ENCODE data around the gene RUNX1.
A peak's percentile ranks its signal among the peaks of the same experiment; 100 is the strongest.

Gene RUNX1

DNA sequence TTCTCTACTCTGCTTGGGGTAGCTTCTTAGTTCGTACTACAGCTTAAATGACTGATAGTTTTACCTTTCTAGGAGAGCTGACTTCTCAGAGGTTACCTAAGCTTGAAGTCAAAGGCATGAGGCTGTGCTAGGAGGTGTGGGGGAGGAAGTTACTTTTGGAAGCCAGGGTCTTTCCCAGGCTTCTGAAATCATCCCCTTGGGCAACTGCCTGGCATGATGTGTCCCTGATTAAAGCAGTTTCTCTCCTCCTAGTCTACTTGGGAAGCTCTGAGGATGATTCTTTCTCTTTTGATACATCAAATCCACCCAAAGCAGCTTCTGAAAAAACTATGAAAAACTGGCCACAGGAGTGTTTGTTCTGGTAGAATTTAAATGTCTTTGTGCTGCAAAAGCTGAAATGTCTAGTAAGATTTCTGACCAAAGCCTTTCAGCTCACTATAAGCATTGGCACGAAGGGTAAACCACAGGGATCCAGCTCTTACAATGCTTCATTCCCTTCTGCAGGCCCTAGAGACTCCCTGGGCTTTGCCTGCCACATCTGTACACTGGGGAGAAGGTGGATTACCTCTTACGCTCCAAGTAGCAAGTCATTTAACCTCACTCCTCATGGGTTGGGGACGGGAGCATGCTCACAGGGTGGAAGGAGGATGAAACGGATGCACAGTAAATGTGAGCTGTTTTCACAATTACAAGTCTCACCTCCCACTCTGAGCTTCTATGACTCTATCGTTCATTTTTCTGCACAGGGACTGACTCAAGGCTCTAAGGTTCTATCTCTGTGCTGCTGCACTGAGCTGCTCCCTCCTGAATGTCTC, 59.6 kb downstream of the RUNX1 start:
- DNase-seq = peak in 1 of 2 donors; percentile 76

DNA sequence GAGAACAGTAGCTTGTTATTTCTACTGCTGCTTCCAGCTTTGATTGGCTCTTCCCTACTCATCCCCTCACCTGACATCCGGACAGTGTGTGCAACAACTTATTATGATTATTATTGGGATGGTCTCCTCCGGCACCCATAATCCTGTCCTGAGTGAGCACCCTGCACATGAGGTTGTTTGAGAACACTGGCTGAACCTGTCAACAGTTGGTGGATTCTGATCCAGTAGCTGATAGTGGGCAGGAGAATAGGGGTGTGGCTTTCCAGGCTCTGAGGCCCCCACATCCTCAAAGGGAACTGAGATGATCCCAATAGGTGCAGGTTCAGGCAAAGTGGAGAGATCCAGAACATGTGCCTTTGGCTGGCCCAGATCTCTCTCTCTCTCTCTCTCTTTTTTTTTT, 60.5 kb downstream of the RUNX1 start:
- no peak for DNase-seq

DNA sequence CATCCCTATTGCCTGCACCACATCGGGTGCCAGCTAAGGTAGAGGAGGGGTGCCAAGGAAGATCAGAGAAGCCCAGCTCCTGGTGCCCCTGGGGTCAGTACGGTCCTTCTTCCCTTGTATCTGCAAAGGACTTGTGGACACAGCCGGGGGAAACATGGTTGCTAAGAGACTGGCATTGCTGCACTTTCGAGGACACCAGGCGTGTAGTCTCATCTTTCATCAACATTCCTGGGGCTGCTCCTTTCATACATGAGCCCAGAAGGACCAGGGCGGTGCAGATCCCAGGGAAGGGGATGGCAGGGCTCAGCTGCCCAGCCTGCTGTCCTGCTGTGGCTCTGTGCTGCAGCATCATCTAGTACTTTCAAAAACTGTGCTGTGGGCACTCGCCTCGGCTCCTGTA, 61.0 kb downstream of the RUNX1 start:
- no peak for DNase-seq

DNA sequence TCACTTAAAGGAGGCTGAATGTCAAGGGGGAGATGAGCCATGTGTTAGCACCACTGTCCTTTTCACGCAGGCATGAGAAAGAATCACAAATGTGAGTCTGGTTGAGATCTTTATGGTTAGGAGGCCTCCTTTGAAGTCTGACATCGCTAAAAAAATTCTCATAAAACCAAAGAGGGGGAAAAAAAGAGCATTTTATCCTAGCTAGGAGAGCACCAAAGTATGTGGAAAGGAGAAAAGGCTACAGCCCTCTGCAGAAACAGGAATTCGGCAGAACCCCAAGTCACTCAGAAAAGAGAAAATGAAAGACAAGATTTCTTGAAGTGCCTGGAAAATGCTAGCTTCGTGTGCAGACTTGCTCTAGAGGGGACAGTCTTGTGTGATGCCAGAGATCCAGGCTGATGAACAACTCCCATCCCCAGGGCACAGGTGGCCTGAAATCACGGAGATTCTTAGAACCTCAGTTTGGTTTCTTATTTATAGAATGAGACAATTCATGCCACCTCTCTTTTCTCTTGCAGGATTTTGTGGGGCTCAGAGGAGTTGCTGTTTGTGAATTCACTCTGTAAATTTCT, 61.5 kb downstream of the RUNX1 start:
- DNase-seq = no peak

DNA sequence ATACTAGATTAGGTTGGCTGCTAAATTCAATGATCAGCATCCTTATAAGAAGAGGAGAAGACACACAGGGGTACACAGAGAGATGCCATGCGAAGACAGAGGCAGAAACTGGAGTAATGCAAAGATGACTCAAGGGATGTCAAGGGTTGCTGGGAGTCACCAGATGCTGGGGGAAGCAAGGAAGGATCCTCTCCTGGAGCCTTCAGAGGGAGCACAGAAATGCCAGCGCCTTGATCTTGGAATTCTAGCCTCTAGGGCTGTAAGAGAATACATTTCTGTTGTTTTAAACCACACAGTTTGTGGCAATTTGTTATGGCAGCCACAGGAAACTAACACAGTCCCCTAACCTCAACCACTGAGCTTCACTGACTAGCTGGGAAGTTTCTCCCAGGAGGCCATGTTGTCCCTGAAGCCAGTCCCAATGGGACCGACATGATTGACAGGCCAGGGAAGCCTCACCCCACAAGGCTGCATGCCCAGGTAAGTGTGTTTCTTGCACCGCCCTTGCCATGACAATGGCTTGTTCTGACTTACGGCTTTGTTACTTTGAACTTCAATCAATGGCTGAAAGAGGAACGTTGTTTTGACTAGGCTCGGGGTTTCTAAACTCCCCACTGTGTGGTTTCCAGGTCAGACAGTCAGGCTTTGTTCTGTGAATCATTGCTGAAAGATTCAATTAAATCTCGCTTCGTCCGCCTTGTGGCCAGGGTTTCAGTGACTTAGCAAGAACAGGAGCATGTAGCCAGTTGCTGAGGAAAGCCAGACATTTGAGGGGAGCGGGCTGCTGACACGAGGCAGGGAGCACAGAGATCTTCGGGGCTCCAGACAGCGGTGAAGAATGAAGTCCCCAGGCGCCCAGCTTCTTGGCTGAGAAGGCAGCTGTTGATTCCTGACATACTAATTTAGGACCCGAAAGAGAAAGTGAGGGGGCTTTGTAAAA, 62.3 kb downstream of the RUNX1 start:
- no peak for DNase-seq

DNA sequence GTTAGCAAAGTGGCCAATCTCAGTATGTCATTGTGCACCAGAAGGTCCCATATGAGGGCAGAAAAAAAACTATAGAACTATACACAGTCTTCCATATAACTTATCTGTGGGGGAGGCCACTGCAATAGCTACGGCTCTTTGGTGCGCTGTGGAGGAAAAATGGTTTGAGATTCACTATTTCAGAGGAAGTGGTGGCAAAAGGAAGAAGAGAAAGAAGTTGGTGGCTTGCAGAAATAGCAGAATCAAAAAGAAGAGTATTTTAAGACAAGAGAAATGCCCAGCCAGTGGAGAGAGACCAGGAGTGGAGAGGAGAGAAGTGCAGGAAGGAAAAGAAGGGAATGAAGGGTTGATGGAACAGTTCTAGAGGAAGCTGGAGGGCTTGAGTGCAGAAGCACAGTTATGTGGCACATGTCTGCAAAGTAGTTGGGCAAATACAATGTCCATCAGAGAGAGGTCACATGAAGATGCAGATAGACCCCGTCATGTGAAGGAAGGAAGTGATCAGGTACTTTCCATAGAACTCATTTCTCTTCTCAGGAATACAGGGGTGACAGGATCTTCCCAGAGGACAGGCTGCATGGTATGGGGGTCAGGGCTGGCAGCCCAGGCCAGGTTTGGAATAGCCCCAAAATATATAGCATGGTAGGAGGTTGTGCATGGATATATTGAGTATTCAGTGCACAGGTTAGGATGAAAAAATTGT, 64.6 kb downstream of the RUNX1 start:
- DNase-seq = peak in 1 of 2 donors; percentile 58

DNA sequence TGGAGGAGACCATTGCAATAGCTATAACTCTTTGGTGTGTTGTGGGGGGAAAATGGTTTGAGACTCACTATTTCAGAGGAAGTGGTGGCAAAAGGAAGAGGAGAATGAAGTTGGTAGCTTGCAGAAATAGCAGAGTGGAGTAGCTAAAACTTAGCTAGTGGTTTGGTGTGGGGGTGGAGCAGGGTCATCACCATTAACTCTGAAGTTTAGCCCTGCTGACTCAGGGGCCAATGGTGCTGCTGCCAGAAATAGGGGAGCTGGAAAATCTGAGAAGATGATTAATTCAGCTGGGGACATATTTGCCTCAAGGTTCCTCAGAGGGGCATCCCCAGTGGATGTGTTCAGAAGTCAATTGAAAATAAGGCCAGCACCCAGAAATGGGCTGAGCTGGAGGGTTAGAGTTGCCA, 65.4 kb downstream of the RUNX1 start:
- peak; percentile 71 to 91 for DNase-seq

DNA sequence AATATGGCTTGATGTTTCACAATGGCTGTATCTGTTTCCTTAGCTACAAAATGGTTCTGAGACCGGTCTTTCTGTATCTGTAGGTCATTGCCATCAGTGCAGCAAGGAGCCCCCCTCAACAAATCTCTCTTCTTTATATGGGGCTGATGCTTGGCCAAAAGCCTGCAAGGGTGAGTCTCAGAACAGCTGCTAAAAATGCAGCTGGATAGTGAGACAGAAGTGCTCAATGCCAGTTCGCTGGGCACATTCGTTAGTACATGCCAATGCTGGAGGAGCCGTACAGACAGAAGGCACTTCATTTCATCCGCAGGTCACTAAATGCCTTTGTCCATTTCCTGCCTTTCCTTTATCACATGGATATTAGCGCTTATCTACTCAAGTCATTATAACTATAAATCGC, 67.3 kb downstream of the RUNX1 start:
- no peak for DNase-seq

DNA sequence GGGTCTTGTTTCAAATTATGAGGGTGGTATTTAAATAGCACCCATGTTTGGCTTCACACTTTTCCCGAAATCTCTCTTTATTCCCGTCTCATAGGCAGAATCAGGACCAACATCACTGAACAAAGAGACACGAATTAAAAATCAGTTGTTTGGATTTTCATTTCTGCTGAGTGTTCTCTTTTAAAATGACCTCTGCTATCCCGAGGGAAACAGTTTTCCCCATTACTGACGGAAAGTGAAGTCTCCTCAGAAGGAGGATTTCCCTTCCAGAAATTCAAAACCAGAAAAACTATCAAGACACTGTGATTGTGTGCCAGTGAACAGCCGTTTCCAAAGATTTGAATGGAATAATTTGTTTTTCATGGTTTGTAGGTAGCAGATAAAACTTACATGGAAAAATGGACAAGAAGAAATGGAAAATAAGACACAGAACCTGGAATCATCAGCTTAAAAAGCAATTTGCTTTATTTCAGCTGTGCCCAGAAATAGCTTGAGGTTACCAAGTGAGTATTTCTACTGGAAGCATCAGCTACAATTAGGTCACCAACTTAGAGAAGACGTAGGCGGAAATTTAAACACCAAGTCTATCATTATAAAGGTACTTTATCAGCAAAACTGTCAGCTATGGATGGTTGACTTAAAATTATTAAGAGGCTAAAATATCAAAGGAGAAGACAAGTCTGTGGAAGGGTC, 68.5 kb downstream of the RUNX1 start:
- no peak for DNase-seq

DNA sequence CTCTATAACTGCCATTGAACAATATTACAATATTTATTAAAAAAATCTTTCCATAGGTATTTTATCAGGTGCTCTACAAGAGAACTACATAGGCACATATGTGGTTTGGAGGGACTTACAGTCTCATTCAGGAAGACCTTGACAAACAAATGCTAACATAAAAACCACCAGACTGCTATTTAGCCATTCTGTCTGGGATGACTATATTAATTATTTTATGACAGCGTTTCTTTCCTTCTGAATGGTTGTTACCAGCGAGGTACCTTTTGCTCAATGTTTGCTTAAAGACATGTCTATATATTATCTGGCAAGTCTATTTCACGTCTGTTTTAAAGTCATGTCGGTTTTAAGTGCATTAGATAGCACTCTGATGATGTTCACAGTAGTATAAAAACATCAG, 69.7 kb downstream of the RUNX1 start:
- no peak for DNase-seq

DNA sequence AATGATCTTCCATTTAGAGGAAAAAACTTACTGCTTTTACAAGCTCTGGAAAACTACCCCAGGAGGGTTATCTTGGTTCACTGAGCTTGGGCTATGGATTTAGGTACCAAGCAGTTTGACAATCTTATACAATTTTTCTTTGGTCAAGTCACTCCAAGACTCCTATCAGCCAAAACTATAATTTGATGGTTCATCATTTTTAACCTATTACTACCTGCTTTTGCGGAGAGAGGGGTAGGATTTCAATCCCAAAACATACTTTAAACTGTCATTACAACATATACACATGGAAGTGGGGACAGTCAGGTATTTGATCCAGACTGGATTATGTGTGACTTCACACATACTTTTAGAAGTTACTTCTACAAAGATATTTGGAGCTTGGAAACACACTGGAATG, 71.8 kb downstream of the RUNX1 start:
- DNase-seq = no peak

DNA sequence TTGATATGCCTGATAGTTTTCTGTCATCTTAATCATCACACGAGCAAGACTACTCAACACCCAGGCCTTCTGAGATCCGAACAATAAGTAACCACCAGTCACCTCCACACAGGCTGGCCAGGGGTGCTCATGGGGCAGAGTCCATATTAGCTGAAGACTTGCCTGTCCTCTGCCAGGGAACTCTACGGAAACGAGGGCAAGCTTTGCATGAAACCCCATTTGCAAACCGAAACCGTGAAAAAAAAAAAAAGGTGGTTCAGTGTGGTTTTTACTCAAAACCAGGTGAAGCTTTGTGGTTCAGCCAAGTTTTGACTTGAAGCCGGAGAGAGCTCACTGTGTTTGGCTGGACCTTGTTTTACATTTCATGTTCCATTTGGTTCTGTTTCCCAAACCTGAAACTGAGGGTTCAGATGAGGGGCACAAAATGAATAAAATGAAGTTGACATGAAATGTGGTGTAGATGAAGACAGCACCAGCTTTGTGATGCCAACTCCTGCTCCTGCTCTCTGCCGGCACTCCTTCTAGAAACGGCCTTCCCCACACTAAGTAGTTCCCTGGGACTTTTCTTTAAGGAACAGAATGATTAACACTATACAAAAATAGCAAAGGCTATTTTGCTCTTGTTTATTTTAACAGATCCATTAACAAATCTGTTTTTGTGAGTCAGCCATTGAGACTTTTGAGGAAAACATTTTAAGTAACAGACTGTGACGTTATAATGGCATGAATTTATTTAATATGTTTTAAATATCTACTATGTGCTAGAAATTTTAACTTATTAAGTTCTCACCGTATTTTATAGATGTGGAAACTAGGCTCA, 74.7 kb downstream of the RUNX1 start:
- no peak for DNase-seq

DNA sequence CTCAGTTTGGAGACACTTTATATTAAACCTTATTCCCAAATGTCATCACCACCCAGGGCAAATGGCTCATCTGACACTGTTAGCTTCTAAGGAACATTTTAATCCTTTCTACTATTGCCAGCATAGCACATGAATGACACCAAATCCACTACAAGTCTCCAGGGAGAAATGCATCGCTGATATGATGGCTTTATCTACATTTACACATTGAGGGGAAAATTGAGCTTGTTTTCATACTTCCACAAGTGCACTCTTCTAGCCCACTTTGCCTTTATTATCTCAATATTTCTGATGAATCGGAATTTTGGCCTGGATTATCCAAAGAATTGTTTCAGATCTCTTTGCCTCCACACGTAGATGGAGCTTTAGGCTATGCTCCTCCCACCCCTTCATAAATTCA, 75.4 kb downstream of the RUNX1 start:
- DNase-seq = no peak

DNA sequence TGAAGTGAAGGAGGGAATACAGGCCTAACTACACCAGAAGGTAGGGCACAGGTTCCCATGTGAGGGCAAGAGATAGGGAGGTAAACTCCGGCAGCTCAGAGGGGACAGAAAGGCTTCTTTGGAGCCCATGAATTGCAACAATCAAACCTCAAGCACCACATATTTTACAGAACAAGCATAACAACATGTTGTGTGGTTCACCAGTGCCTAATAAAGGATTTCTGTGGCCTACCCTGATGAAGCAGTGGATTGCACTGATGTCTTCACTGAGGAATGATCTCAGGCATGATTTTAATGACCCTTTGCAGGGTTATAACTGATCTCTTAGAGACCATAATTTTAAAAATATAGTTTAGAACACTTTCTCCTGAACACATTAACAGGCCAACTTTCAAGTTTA, 77.4 kb downstream of the RUNX1 start:
- no peak for DNase-seq

DNA sequence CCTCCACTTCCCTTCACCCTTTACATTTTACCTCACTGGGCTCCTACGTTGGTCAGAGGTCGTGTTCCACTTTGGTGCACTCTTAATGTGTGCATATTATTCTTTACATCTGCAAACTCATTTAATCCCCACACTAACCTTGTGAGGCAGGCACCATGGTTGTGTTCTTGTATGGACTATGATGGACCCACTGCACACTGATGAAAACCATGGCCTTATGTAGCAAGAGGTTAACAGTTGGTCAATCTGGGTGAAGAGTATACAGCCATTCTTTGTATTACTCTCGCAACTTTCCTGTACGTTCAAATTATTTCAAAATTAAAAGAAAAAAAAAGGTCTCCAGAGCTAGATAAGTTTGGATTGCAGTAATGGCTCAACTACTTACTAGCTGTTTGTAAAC, 78.5 kb downstream of the RUNX1 start:
- no peak for DNase-seq

DNA sequence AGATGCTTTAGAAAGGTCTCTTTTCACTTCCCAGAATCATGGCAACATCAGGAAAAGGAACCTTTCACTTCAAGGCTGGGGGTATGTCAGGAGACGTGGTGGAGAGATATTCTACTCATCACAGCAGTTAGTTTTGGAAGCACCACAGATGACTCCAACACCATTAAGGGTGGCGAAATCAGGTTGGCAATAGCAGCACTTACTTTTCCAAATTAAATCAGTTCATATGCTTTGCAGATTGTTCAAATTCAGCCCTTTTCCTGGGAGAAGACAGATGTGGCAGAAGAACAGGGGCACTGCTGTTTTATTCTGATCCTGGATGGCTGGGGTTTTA, 79.0 kb downstream of the RUNX1 start:
- no peak for DNase-seq

DNA sequence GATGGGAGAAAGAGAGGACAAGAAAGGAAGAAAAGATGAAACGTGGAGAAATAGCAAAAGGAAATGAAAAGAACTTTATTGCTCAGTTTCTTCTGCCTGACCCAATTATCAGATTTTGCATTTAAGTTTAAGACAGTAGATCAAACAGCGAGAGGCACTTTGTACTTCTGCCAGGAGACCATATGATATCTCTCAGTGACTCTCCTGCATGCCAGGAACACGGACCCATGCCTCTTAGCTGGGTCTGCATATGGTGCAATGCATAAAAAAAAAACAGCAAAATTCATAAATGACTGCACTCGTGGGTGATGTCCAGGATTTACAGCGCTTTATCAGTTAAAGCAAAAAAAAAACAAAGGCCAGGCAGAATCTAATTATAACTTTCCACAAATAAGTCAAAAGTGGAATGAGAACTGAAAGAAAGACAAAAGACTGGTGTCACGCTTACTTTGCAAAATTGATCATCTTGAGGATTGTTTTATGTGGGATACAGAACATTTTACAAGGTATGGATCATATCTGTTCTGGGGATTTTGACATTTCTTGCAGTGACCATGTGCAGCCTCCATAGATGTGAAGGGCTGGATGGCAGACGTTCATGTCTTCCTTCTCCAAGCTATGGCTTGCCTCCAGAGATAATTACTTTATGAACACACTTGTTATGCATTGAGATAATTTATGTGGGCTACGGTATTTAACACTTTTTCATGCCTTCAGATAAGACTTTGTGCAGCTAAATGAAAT, 79.5 kb downstream of the RUNX1 start:
- DNase-seq = no peak

DNA sequence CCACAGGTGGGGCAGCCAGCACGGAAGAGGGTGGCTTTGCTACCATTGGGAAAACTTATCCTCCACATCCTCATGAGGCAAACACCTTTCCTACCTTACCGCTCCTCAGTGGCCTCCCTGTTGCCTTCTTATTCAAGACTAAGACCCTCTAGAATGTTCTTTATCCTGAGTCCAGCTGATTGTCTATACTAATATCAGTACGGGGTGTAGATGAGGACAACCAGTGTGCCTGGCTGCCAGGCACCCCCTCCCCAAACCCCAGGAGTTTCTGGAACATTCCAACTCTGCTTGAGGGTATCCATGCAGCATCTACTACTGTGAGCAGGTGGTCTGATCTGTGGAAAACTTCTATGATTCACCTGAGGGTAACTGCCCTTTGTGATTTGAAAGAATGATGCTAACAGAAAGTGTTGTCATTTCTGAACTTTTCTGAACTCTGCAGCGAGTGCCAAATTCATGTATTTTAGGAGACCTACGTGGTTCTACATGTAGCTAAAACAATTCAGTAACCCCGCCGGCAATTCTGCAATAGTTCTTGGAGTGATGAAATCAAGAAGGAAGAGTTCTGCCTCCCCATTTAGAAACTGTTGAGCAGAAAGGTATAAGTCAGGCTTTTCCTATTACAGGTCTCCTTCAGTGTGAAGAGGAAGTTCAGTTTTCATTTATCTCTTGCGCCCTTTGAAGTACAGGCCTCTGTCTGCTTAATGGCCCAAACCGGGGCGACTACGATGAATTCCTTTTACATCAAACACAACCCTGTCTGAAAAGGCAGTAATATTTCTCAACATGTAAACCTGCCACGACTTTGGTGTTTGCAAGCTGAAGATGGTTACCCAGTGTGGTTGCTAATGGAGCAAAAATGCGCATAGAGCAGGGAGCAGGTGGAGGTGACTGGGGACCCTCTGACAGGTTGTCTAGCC, 80.4 kb downstream of the RUNX1 start:
- DNase-seq = peak; percentile 68 to 79

DNA sequence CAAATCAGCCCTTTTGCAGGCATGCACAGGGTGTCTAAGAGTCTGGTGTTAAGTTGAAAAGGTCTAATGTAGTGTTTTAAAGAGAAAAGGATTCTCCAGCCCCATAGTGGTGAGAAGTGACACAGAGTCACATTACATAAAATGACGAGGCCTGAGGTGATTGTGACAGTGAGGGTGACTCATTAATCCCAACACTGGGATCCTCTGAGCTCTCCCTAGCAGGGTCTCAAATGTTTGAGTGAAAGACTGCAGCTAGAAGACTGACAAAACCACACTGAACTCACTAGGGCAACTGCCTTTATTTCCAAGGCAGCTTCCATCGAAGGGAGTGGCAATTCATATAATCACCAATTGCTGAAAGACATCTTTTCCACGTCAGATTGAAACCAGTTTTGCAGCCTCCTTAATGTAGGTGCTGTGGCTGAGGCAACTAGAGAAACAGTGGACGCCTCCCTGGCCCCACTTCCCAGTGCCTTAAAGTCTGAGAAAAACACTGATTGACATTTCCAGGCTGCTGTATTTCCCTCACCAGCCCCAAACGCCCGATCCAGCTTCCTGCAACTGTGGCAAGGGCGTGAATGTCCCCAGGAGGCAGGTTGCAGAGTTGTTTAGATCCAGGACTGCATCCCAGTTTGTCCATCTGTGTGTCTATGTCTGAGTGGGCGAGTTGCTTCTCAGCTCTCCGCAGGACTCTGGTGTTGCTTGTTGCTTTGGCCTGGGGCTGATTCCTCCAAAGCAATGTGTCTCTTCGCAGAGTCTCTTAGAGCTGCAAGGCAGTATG, 81.4 kb downstream of the RUNX1 start:
- peak; percentile 81 to 85 for DNase-seq
